ENCODE data around the gene FBXO46.
A peak's percentile ranks its signal among the peaks of the same experiment; 100 is the strongest.

- TF ChIP-seq CTCF (IDR thresholded peaks at IDR 0.05) (peak; percentile 89), MAX (IDR thresholded peaks at IDR 0.05; ENCODE audit: low read depth) (peak; percentile 77; the same call in 1 of the 2 replicates), USF1 (IDR thresholded peaks at IDR 0.05; ENCODE audit: borderline replicate concordance, low read depth) (no peak), REST (IDR thresholded peaks at IDR 0.05; ENCODE audit: low read depth, low read length) (no peak)
Observed at GRCh38 chr19:45770192-45771101, 39.8 kb upstream of the FBXO46 start.
